ENCODE results near the gene PACS2.

DNA sequence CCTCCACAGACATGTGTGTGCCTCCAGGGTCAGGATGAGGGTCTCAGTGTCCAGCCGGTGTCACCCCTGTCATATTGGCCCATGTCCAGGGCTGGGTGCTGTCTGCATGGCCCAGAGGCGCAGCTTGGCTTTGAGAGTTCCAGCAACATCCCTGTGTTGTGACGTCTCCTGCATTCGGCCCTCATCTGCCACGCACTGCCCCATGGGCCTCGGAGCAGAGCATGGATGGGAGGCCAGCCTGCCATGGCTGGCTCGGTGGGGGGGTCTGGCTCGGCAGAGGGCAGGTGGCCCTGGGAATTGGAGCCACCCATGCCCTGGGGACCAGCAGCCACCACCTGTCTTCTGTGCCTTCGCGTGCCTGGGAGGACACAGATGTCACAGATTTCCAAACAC, 73.0 kb downstream of the PACS2 start:
- TF ChIP-seq, protein P1, sequence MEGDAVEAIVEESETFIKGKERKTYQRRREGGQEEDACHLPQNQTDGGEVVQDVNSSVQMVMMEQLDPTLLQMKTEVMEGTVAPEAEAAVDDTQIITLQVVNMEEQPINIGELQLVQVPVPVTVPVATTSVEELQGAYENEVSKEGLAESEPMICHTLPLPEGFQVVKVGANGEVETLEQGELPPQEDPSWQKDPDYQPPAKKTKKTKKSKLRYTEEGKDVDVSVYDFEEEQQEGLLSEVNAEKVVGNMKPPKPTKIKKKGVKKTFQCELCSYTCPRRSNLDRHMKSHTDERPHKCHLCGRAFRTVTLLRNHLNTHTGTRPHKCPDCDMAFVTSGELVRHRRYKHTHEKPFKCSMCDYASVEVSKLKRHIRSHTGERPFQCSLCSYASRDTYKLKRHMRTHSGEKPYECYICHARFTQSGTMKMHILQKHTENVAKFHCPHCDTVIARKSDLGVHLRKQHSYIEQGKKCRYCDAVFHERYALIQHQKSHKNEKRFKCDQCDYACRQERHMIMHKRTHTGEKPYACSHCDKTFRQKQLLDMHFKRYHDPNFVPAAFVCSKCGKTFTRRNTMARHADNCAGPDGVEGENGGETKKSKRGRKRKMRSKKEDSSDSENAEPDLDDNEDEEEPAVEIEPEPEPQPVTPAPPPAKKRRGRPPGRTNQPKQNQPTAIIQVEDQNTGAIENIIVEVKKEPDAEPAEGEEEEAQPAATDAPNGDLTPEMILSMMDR (IDR thresholded peaks at IDR 0.05): no peak
- TF ChIP-seq POLR2A (IDR thresholded peaks at IDR 0.05; ENCODE audit: low read depth) (no peak), POLR2AphosphoS5 (IDR thresholded peaks at IDR 0.05) (no peak)

Measured in esophagus muscularis mucosa (tissue), 3 donors.